M059J (cell line): Measurements from ENCODE around the gene KIF3B. TPM values are rescaled to one million over a fixed set of nuclear protein-coding genes. Genes with fewer than 3 reads are reported as not detected.
A peak's percentile ranks its signal among the peaks of the same experiment; 100 is the strongest.
"Not testable (repeated sequence)": the region's sequence is repeated elsewhere in the genome, so short reads cannot be mapped to it uniquely, and the experiment has no call there.

Experiments used
- DNase-seq: peaks from one replicate; pipeline ENCODE4 v3.0.0-alpha.2; 2012; ENCODE audit warnings: low read depth
- total RNA-seq: library from RNA; depleted of rRNA; stranded (reverse); fragments of >200 nt; shearing (Covaris generic); gene quantifications from 2 replicates; pipeline ENCODE4 v1.2.3, GENCODE V29; 2014

The KIF3B gene
- total RNA-seq, 1 experiment from 2014 or later = 28.4 TPM

GRCh38 chr20:32248043-32248442 is 29.4 kb upstream of the KIF3B start:
- peak; percentile 21 for DNase-seq

GRCh38 chr20:32249030-32249738 is 28.3 kb upstream of the KIF3B start:
- DNase-seq = no peak

GRCh38 chr20:32251470-32251869 is 26.0 kb upstream of the KIF3B start:
- no peak for DNase-seq

- DNase-seq = no peak
These were observed 25.3 kb upstream of the KIF3B start for GRCh38 chr20:32252189-32252588.

- not testable (repeated sequence) for DNase-seq
These were observed 16.5 kb upstream of the KIF3B start for GRCh38 chr20:32260973-32261372.

GRCh38 chr20:32261644-32262043 is 15.8 kb upstream of the KIF3B start:
- no peak for DNase-seq

- DNase-seq = peak; percentile 54
These were observed 14.0 kb upstream of the KIF3B start for GRCh38 chr20:32263398-32263954.

- DNase-seq = no peak
These were observed 5.8 kb upstream of the KIF3B start for GRCh38 chr20:32271620-32272019.

GRCh38 chr20:32274359-32274758 is 3.1 kb upstream of the KIF3B start:
- no peak for DNase-seq

- not testable (repeated sequence) for DNase-seq
These were observed 2.3 kb upstream of the KIF3B start for GRCh38 chr20:32275163-32275562.

- peak; percentile 13 for DNase-seq
These were observed 770 bp downstream of the KIF3B start for GRCh38 chr20:32278199-32278643.

GRCh38 chr20:32281711-32282110 is 4.3 kb downstream of the KIF3B start:
- DNase-seq = no peak

GRCh38 chr20:32282461-32282860 is 5.0 kb downstream of the KIF3B start:
- no peak for DNase-seq

GRCh38 chr20:32285082-32285620 is 7.7 kb downstream of the KIF3B start:
- no peak for DNase-seq

GRCh38 chr20:32285621-32286371 is 8.3 kb downstream of the KIF3B start:
- peak; percentile 31 for DNase-seq

GRCh38 chr20:32287231-32287638 is 9.8 kb downstream of the KIF3B start:
- DNase-seq = no peak

GRCh38 chr20:32288225-32288849 is 10.9 kb downstream of the KIF3B start:
- no peak for DNase-seq

- not testable (repeated sequence) for DNase-seq
These were observed 11.8 kb downstream of the KIF3B start for GRCh38 chr20:32289299-32289660.

GRCh38 chr20:32289661-32290431 is 12.4 kb downstream of the KIF3B start:
- DNase-seq = no peak

GRCh38 chr20:32291166-32291565 is 13.7 kb downstream of the KIF3B start:
- DNase-seq = no peak

- no peak for DNase-seq
These were observed 15.1 kb downstream of the KIF3B start for GRCh38 chr20:32292548-32292947.
